Endothelial cell of umbilical vein (primary cell): Measurements from ENCODE around the gene CLPTM1L. TPM values are rescaled to one million over a fixed set of nuclear protein-coding genes. Genes with fewer than 3 reads are reported as not detected.

Source experiments
- BruUV-seq: library from RNA; stranded (reverse); fragments of 400-500 nt; replicated peaks from 2 replicates; lab custom pipeline; 2021; lab: Mats Ljungman, UMichigan
- CTCF ChIA-PET: fragments of 300-600, 350-600 bp; sonication (Branson Sonifier 250); formaldehyde crosslinking; loops from one replicate; lab custom pipeline; 2021; ENCODE audit warnings: antibody characterized with exemption, inconsistent platforms; lab: Charles Lee
- POLR2A ChIA-PET: fragments of 300-600, 350-600 bp; sonication (Branson Sonifier 250); formaldehyde crosslinking; loops from one replicate; lab custom pipeline; 2021; ENCODE audit warnings: antibody characterized with exemption, inconsistent platforms; lab: Charles Lee
- DNase-seq: peaks from one replicate; pipeline ENCODE4 v3.0.0-alpha.2; 2011; ENCODE audit warnings: low read depth, low spot score
- FAIRE-seq: peaks from 2 replicates; lab custom pipeline; 2011; peaks lifted over from hg19 to GRCh38; lab: Jason Lieb, UNC
- H2AFZ ChIP-seq: 2 replicates; pipeline ENCODE4 v1.6.0; 2012; ENCODE audit warnings: low read depth, low read length, control low read depth, inconsistent platforms
- H3K27ac ChIP-seq: 2 replicates; pipeline ENCODE4 v1.5.1; 2011; ENCODE audit warnings: low read depth, mild to moderate bottlenecking, control low read depth, low read length, moderate library complexity; ENCODE audit not compliant: insufficient read depth
- H3K27me3 ChIP-seq, 2 experiments: 2 replicates each; pipeline versions ENCODE4 v1.6.0 to v1.6.1; 2011; ENCODE audit warnings: low read length in 2 of 2, mixed read lengths in 1 of 2; ENCODE audit not compliant: control insufficient read depth in 2 of 2, insufficient read depth in 2 of 2
- H3K36me3 ChIP-seq, 2 experiments: 2 replicates in 1 of 2; 3 replicates in 1 of 2; pipeline ENCODE4 v1.5.1; 2011; ENCODE audit warnings: low read length in 2 of 2, mild to moderate bottlenecking in 1 of 2, moderate library complexity in 1 of 2; ENCODE audit not compliant: control insufficient read depth in 2 of 2, insufficient read depth in 2 of 2; ENCODE audit errors: extremely low read depth in 1 of 2
- H3K4me1 ChIP-seq: 3 replicates; pipeline ENCODE4 v1.5.1; 2011; ENCODE audit warnings: mild to moderate bottlenecking, low read length; ENCODE audit not compliant: control insufficient read depth, insufficient read depth; ENCODE audit errors: extremely low read depth
- H3K4me2 ChIP-seq: 2 replicates; pipeline ENCODE4 v1.6.1; 2011; ENCODE audit warnings: low read length, control low read depth, mixed read lengths; ENCODE audit not compliant: insufficient read depth
- H3K4me3 ChIP-seq, 3 experiments: fragments of 200-600 bp in 1 of 3; sonication (generic), shearing (Covaris generic) in 1 of 3; replicated peaks in 1 of 3; 2 replicates each; pipeline ENCODE4 v1.5.1; 2011 to 2016; ENCODE audit warnings: control low read depth in 3 of 3, low read length in 3 of 3, mild to moderate bottlenecking in 2 of 3, inconsistent platforms in 1 of 3, low read depth in 1 of 3, moderate library complexity in 1 of 3; ENCODE audit not compliant: insufficient read depth in 1 of 3
- H3K79me2 ChIP-seq: 2 replicates; pipeline ENCODE4 v1.6.0; 2012; ENCODE audit warnings: low read length, inconsistent platforms; ENCODE audit not compliant: control insufficient read depth, insufficient read depth
- H3K9ac ChIP-seq: replicated peaks from 2 replicates; pipeline ENCODE3; 2011; ENCODE audit warnings: low read length, control low read depth; ENCODE audit not compliant: insufficient read depth; ENCODE audit errors: extremely low read depth
- H3K9me1 ChIP-seq: replicated peaks from 3 replicates; pipeline ENCODE4 v1.6.0; 2011; ENCODE audit warnings: mild to moderate bottlenecking, low read length; ENCODE audit not compliant: control insufficient read depth, insufficient read depth; ENCODE audit errors: extremely low read depth
- H3K9me3 ChIP-seq: replicated peaks from 2 replicates; pipeline ENCODE4 v1.5.1; 2012; ENCODE audit warnings: low read length, inconsistent platforms; ENCODE audit not compliant: control insufficient read depth, insufficient read depth
- H4K20me1 ChIP-seq: replicated peaks from 2 replicates; pipeline ENCODE3; 2011; ENCODE audit warnings: mild to moderate bottlenecking, low read length; ENCODE audit not compliant: control insufficient read depth, insufficient read depth; ENCODE audit errors: extremely low read depth
- CTCF ChIP-seq, 2 donors: IDR thresholded peaks; 1 replicate in 1 of 2; 2 replicates in 1 of 2; pipeline ENCODE4 v1.5.1; 2011; ENCODE audit warnings: low read length in 2 of 2, mild to moderate bottlenecking in 2 of 2, moderate library complexity in 2 of 2, control low read depth in 1 of 2, inconsistent platforms in 1 of 2, low read depth in 1 of 2; ENCODE audit not compliant: insufficient read depth in 1 of 2; ENCODE audit errors: extremely low read depth in 1 of 2
- EZH2 ChIP-seq: IDR thresholded peaks from 2 replicates; pipeline ENCODE4 v1.6.1; 2012; ENCODE audit warnings: borderline replicate concordance, low read depth, mild to moderate bottlenecking, moderate library complexity, low read length, inconsistent platforms; ENCODE audit not compliant: severe bottlenecking
- FOS ChIP-seq: IDR thresholded peaks from 2 replicates; pipeline ENCODE4 v1.6.1; 2011; ENCODE audit warnings: mild to moderate bottlenecking, low read length, moderate library complexity, borderline replicate concordance; ENCODE audit not compliant: insufficient read depth
- GATA2 ChIP-seq: IDR thresholded peaks from 2 replicates; pipeline ENCODE4 v1.7.0; 2011; ENCODE audit warnings: low read depth, mild to moderate bottlenecking, moderate library complexity, mixed read lengths, low read length; ENCODE audit not compliant: insufficient read length, insufficient read depth
- JUN ChIP-seq: IDR thresholded peaks from 2 replicates; pipeline ENCODE4 v1.6.1; 2011; ENCODE audit warnings: borderline replicate concordance, low read depth; ENCODE audit not compliant: insufficient read length, insufficient read depth
- MAX ChIP-seq: IDR thresholded peaks from 2 replicates; pipeline ENCODE4 v1.6.1; 2011; ENCODE audit not compliant: insufficient read depth, insufficient read length
- MYC ChIP-seq: IDR thresholded peaks from one replicate; pipeline ENCODE4 v1.6.1; 2011; ENCODE audit warnings: mild to moderate bottlenecking, low read depth, low read length
- POLR2A ChIP-seq: IDR thresholded peaks from 2 replicates; pipeline ENCODE4 v1.6.1; 2012; ENCODE audit warnings: low read depth, mild to moderate bottlenecking, control low read depth, low read length
- POLR2AphosphoS5 ChIP-seq: IDR thresholded peaks from 2 replicates; pipeline ENCODE4 v1.6.1; 2012; ENCODE audit warnings: low read depth, mild to moderate bottlenecking, control low read depth, low read length, moderate library complexity; ENCODE audit not compliant: insufficient read depth
- dilution Hi-C: fragments of 300-500 bp; cut with MboI; formaldehyde crosslinking; loops from one replicate; pipeline ENCODE4 v1.15.0; 2019; ENCODE audit warnings: low sequenced_read_pairs; ENCODE audit not compliant: extremely low pct_ligation_motif_present
- intact Hi-C: fragments of 100-400 bp; cut with micrococcal nuclease; formaldehyde crosslinking; loops from one replicate; pipeline ENCODE4 v1.10.0; 2022
- polyA plus RNA-seq, 4 experiments: library from polyadenylated mRNA; depleted of rRNA in 3 of 4; stranded (reverse) in 3 of 4; unstranded in 1 of 4; fragments of >200 nt; gene quantifications; 2 replicates each; pipeline versions ENCODE4 v1.2.1 to v1.2.3, GENCODE V29; 2011 to 2012; ENCODE audit warnings: missing spikeins in 1 of 4
- total RNA-seq: library from RNA; stranded (reverse); gene quantifications from 2 replicates; pipeline ENCODE4 v1.2.3, GENCODE V29; 2021

Gene CLPTM1L
- total and polyA plus RNA-seq, 2 donors (not counting 3 experiments of a cell fraction or from before 2014, with no cell fraction given): 116 to 191 TPM

- dilution Hi-C loops (no loop called here), intact Hi-C loops (loop anchor here (2.0 kb wide), 1 partner anchor 41 kb away; no protein-coding TSS in a partner anchor)
- Histone ChIP-seq H3K36me3 (peaks cover 3 to 23% of the 10 kb centered on the region in 2 experiments), H3K4me1 (peaks cover 9% of the 10 kb centered on the region), H3K27me3 (no peaks in the 10 kb centered on the region), H3K9ac (peak overlapping the region; percentile 27), H3K79me2 (peaks cover 16% of the 10 kb centered on the region), H3K9me3 (no peaks in the 10 kb centered on the region), H3K4me3 (peak overlapping the region; percentile 13 to 88 (median 54)), H3K9me1 (no peaks in the 10 kb centered on the region), H3K27ac (peak overlapping the region; percentile 0), H3K4me2 (peak overlapping the region; percentile 77), H2AFZ (peak overlapping the region; percentile 49), H4K20me1 (no peaks in the 10 kb centered on the region)
- ChIA-PET POLR2A (no interaction called here), CTCF (interaction anchor here (0.8 to 1.8 kb wide), 4 partner anchors 35 to 301 kb away, joined by 3 to 7 read pairs (median 4); no protein-coding TSS in a partner anchor)
- DNase-seq (peak; percentile 37), FAIRE-seq (no peak)
- BruUV-seq: TSS peak; percentile 41
- TF ChIP-seq JUN: no peak
- no peak for TF ChIP-seq FOS
- no peak for TF ChIP-seq GATA2
- TF ChIP-seq MAX: no peak
- TF ChIP-seq MYC: no peak
- no peak for TF ChIP-seq POLR2A
- TF ChIP-seq POLR2AphosphoS5: no peak
- no peak for TF ChIP-seq EZH2
- no peak for TF ChIP-seq CTCF (IDR thresholded peaks at IDR 0.05; ENCODE audit: extremely low read depth in 1 of 2, insufficient read depth in 1 of 2, low read depth in 1 of 2, low read length in 2 of 2)
Observed at GRCh38 chr5:1343931-1344901, 683 bp downstream of the CLPTM1L start.
